HepG2 (cell line): ENCODE measurements around the gene LPO. TPM values are rescaled to one million over a fixed set of nuclear protein-coding genes. Genes with fewer than 3 reads are reported as not detected.

Experiments used
- CEBPZ ChIP-seq: IDR thresholded peaks from 2 replicates; pipeline ENCODE4 v1.6.1; 2012; ENCODE audit warnings: low read length, improper control_type of control experiment
- HINFP ChIP-seq: sonication (generic); formaldehyde crosslinking; IDR thresholded peaks from 2 replicates; pipeline ENCODE4 v1.4.0; 2020; ENCODE audit warnings: low read depth, mild to moderate bottlenecking, missing genetic modification reagents
- HNRNPH1 ChIP-seq: fragments of 200-400 bp; formaldehyde crosslinking; optimal IDR thresholded peaks from 2 replicates; pipeline ENCODE3; 2017; ENCODE audit warnings: mild to moderate bottlenecking, low read depth, low read length
- PATZ1 ChIP-seq: sonication (generic); formaldehyde crosslinking; IDR thresholded peaks from 2 replicates; pipeline ENCODE4 v1.4.0; 2020; ENCODE audit warnings: missing genetic modification reagents
- TBX2 ChIP-seq: sonication (generic); formaldehyde crosslinking; IDR thresholded peaks from 2 replicates; pipeline ENCODE4 v1.5.0; 2020; ENCODE audit warnings: missing genetic modification reagents, mild to moderate bottlenecking, borderline replicate concordance
- ZNF776 ChIP-seq: sonication (generic); formaldehyde crosslinking; IDR thresholded peaks from 2 replicates; pipeline ENCODE4 v1.4.0; 2020; ENCODE audit warnings: mild to moderate bottlenecking, missing genetic modification reagents
- polyA plus RNA-seq, 8 experiments: library from polyadenylated mRNA; depleted of rRNA in 3 of 8; stranded (reverse) in 7 of 8; unstranded in 1 of 8; fragments of >200 nt; fragmentation: Illumina TruSeq in 4 of 8; extraction: Trizol in 4 of 8; gene quantifications; 2 replicates each; pipeline versions ENCODE4 v1.2.1 to v1.2.3, GENCODE V29; 2011 to 2016; ENCODE audit warnings: low read depth in 4 of 8, missing spikeins in 1 of 8, mixed read lengths in 1 of 8; ENCODE audit not compliant: insufficient read depth in 1 of 8
- total RNA-seq, 5 experiments: library from RNA; depleted of rRNA; stranded (reverse); fragments of >200 nt; fragmentation: Illumina TruSeq; extraction: Trizol; gene quantifications; 2 replicates each; pipeline ENCODE4 v1.2.3, GENCODE V29; 2016; ENCODE audit warnings: low read depth in 1 of 5
- TF ChIP-seq, protein P1 (sequence below), 2 experiments: IDR thresholded peaks; 2 replicates each; pipeline ENCODE4 v1.6.1; 2011 to 2012; ENCODE audit warnings: low read length in 2 of 2, borderline replicate concordance in 1 of 2, low read depth in 1 of 2, mild to moderate bottlenecking in 1 of 2, moderate library complexity in 1 of 2
- TF ChIP-seq, protein P2 (sequence below): sonication (generic); formaldehyde crosslinking; IDR thresholded peaks from 2 replicates; pipeline ENCODE4 v1.4.0; 2020; ENCODE audit warnings: missing genetic modification reagents

LPO gene
- total and polyA plus RNA-seq, 2 of the 13 experiments (the other 11 are each of a cell fraction or from before 2014, with no cell fraction given): not detected

DNA sequence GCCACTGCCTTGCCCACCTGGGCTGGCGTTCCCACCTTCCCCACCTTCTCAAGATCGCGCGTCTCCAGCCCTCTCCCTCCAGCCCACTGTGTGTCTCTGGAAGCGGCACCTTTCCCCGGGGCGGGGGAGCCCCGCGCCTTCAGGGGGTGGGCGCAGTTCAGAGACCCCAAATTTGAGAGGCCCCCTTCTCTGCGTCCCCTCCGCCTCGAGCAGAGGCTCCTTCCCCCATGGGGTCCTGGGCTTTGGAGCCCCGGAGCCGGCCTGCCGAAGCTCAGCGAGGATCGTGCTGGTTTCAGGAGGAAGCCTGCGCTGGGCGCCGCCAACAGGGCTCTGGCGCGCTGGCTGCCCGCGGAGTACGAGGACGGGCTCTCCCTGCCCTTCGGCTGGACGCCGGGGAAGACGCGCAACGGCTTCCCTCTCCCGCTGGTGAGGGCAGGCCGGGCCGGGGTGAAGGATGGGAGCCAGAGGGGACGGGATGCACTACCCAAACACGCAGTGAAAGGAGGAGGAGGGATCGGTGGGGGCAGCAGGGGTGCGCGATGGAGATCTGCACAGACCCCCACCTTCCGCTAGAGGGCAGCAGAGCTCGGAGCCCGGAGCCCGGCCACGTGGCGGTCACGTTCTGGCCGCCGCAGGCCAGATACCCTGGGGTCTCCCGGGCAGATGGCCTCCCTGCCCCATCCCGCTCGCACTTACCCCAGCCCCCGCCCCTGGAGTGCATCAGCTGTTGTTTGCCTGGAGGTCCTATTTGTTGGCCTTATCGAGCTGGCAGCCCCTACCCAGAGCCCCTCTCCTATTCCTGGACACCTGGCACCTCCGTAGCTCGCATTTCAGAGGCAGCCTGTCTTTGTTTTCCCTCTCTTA is 11.1 kb downstream of the LPO start (continued):
- TF ChIP-seq, protein P1, sequence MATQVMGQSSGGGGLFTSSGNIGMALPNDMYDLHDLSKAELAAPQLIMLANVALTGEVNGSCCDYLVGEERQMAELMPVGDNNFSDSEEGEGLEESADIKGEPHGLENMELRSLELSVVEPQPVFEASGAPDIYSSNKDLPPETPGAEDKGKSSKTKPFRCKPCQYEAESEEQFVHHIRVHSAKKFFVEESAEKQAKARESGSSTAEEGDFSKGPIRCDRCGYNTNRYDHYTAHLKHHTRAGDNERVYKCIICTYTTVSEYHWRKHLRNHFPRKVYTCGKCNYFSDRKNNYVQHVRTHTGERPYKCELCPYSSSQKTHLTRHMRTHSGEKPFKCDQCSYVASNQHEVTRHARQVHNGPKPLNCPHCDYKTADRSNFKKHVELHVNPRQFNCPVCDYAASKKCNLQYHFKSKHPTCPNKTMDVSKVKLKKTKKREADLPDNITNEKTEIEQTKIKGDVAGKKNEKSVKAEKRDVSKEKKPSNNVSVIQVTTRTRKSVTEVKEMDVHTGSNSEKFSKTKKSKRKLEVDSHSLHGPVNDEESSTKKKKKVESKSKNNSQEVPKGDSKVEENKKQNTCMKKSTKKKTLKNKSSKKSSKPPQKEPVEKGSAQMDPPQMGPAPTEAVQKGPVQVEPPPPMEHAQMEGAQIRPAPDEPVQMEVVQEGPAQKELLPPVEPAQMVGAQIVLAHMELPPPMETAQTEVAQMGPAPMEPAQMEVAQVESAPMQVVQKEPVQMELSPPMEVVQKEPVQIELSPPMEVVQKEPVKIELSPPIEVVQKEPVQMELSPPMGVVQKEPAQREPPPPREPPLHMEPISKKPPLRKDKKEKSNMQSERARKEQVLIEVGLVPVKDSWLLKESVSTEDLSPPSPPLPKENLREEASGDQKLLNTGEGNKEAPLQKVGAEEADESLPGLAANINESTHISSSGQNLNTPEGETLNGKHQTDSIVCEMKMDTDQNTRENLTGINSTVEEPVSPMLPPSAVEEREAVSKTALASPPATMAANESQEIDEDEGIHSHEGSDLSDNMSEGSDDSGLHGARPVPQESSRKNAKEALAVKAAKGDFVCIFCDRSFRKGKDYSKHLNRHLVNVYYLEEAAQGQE (IDR thresholded peaks at IDR 0.05; ENCODE audit: borderline replicate concordance in 1 of 2, low read depth in 1 of 2, low read length in 2 of 2): no peak
- peak; percentile 75 for TF ChIP-seq ZNF776
- no peak for TF ChIP-seq CEBPZ
- no peak for TF ChIP-seq HNRNPH1
- TF ChIP-seq, protein P2, sequence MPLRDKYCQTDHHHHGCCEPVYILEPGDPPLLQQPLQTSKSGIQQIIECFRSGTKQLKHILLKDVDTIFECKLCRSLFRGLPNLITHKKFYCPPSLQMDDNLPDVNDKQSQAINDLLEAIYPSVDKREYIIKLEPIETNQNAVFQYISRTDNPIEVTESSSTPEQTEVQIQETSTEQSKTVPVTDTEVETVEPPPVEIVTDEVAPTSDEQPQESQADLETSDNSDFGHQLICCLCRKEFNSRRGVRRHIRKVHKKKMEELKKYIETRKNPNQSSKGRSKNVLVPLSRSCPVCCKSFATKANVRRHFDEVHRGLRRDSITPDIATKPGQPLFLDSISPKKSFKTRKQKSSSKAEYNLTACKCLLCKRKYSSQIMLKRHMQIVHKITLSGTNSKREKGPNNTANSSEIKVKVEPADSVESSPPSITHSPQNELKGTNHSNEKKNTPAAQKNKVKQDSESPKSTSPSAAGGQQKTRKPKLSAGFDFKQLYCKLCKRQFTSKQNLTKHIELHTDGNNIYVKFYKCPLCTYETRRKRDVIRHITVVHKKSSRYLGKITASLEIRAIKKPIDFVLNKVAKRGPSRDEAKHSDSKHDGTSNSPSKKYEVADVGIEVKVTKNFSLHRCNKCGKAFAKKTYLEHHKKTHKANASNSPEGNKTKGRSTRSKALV (CRISPR knock-in tag): no peak
- peak; percentile 65 for TF ChIP-seq PATZ1 (CRISPR knock-in tag)
- TF ChIP-seq TBX2 (CRISPR knock-in tag): peak; percentile 65; the same call in 1 of the 2 replicates
- peak; percentile 48; the same call in 1 of the 2 replicates for TF ChIP-seq HINFP (CRISPR knock-in tag)
